Measurements from ENCODE around the gene FRS3.

DNA sequence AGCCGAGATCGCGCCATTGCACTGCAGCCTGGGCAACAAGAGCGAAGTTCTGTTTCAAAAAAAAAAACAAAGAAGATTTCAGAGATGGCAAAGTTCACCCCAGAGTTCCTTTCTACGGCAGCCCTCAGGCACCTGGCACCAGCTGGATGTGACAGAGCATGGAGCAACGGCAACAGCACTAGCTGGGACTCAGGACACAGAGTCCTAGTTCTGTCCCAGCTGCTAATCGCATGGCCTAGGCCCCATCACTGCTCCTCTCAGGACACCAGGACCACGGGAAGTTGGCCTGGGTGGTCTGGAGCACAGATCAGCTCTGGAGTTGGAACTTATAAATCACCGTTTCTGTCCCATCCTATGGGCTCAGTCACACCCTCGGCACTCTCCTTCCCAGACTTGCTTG, 33.6 kb downstream of the FRS3 start:
- TF ChIP-seq, protein P1, sequence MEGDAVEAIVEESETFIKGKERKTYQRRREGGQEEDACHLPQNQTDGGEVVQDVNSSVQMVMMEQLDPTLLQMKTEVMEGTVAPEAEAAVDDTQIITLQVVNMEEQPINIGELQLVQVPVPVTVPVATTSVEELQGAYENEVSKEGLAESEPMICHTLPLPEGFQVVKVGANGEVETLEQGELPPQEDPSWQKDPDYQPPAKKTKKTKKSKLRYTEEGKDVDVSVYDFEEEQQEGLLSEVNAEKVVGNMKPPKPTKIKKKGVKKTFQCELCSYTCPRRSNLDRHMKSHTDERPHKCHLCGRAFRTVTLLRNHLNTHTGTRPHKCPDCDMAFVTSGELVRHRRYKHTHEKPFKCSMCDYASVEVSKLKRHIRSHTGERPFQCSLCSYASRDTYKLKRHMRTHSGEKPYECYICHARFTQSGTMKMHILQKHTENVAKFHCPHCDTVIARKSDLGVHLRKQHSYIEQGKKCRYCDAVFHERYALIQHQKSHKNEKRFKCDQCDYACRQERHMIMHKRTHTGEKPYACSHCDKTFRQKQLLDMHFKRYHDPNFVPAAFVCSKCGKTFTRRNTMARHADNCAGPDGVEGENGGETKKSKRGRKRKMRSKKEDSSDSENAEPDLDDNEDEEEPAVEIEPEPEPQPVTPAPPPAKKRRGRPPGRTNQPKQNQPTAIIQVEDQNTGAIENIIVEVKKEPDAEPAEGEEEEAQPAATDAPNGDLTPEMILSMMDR (conservative IDR thresholded peaks at IDR 0.05; ENCODE audit: low read length) = no peak
- no peak for TF ChIP-seq EZH2phosphoT487 (IDR thresholded peaks at IDR 0.05; ENCODE audit: borderline replicate concordance, low read depth, low read length)
